Stimulated activated CD4-positive, alpha-beta T cell treated with anti-CD3 and anti-CD28 coated beads, Interleukin-2, amount 100 ng/mL, for 48 hours (primary cell): Measurements from ENCODE around the gene TRIM6.
"Not testable (repeated sequence)": the region's sequence is repeated elsewhere in the genome, so short reads cannot be mapped to it uniquely, and the experiment has no call there.

ENCODE experiments used
- DNase-seq, 2 donors: peaks; one replicate each; pipeline ENCODE4 v3.0.0-alpha.2; 2020

The TRIM6 gene

GRCh38 chr11:5596607-5597201 lies at the start of gene TRIM6:
Gene TRIM6, plus strand, starts transcription at chr11:5596637. Its CDS starts 261 bp downstream, at chr11:5596898.
- no peak for DNase-seq

- DNase-seq: no peak
These were observed 48.5 kb upstream of the TRIM6 start for GRCh38 chr11:5547982-5548381.

GRCh38 chr11:5548440-5548839 lies 48.0 kb upstream of the TRIM6 start, which contains the start of gene OR52H1:
Gene OR52H1, minus strand, starts transcription at chr11:5548540. Its CDS starts 3,035 bp downstream, at chr11:5545505.
- no peak for DNase-seq

- no peak for DNase-seq
These were observed 45.9 kb upstream of the TRIM6 start for GRCh38 chr11:5550440-5551095.

GRCh38 chr11:5553343-5553742 lies 43.1 kb upstream of the TRIM6 start:
- no peak for DNase-seq

GRCh38 chr11:5556596-5557188 lies 39.7 kb upstream of the TRIM6 start:
- no peak for DNase-seq

GRCh38 chr11:5557751-5558150 lies 38.7 kb upstream of the TRIM6 start:
- no peak for DNase-seq

GRCh38 chr11:5564259-5565019 lies 32.0 kb upstream of the TRIM6 start:
- no peak for DNase-seq

- no peak for DNase-seq
These were observed 21.8 kb upstream of the TRIM6 start for GRCh38 chr11:5574654-5575053.

GRCh38 chr11:5575152-5575551 lies 21.3 kb upstream of the TRIM6 start:
- no peak for DNase-seq

- no peak for DNase-seq
These were observed 19.3 kb upstream of the TRIM6 start for GRCh38 chr11:5577101-5577500.

GRCh38 chr11:5580577-5580976 lies 15.9 kb upstream of the TRIM6 start, which contains the start of gene OR52B6:
Gene OR52B6, plus strand, starts transcription at chr11:5580877. Its CDS starts 0 bp downstream, at chr11:5580877.
- no peak for DNase-seq

GRCh38 chr11:5581014-5581413 lies 15.4 kb upstream of the TRIM6 start:
- no peak for DNase-seq

GRCh38 chr11:5584458-5584857 lies 12.0 kb upstream of the TRIM6 start:
- DNase-seq: not testable (repeated sequence)

- DNase-seq: not testable (repeated sequence)
These were observed 6.5 kb upstream of the TRIM6 start for GRCh38 chr11:5589906-5590305.

- no peak for DNase-seq
These were observed 4.8 kb upstream of the TRIM6 start for GRCh38 chr11:5591613-5592012.

GRCh38 chr11:5592615-5593014 lies 3.8 kb upstream of the TRIM6 start:
- no peak for DNase-seq

GRCh38 chr11:5593146-5593545 lies 3.3 kb upstream of the TRIM6 start:
- DNase-seq: no peak

- DNase-seq: no peak
These were observed 1.5 kb downstream of the TRIM6 start for GRCh38 chr11:5597953-5598352.

- DNase-seq: peak; percentile 30 to 32
These were observed 4.0 kb downstream of the TRIM6 start for GRCh38 chr11:5600374-5600851.

- DNase-seq: not testable (repeated sequence)
These were observed 6.4 kb downstream of the TRIM6 start for GRCh38 chr11:5602791-5603190.

- no peak for DNase-seq
These were observed 6.9 kb downstream of the TRIM6 start for GRCh38 chr11:5603326-5603725.

GRCh38 chr11:5604896-5605295 lies 8.5 kb downstream of the TRIM6 start:
- no peak for DNase-seq
